HepG2 (cell line): ENCODE results near the gene CDH13. TPM values are rescaled to one million over a fixed set of nuclear protein-coding genes. Genes with fewer than 3 reads are reported as not detected.

ENCODE experiments used
- ATAC-seq: fragments of 200-7000 bp; cut with Tn5 transposase; 3 replicates; pipeline ENCODE4 v1.9.1; 2020; ENCODE audit warnings: mild to moderate bottlenecking, moderate library complexity
- BruUV-seq: library from RNA; stranded (reverse); fragments of 400-500 nt; replicated peaks from 2 replicates; lab custom pipeline; 2021; lab: Mats Ljungman, UMichigan
- CTCF ChIA-PET: fragments of 300-600 bp; formaldehyde crosslinking; extraction: SDS; loops from one replicate; lab custom pipeline; 2021; ENCODE audit warnings: low total read pairs, inconsistent platforms, low intra/inter-chr PET ratio; lab: Yijun Ruan, JAX
- POLR2A ChIA-PET: fragments of 350-600 bp; sonication (Branson Sonifier 250); formaldehyde crosslinking; loops from one replicate; lab custom pipeline; 2020; ENCODE audit warnings: antibody characterized with exemption, inconsistent platforms; lab: Yijun Ruan, JAX
- DNase-seq: peaks from one replicate; pipeline ENCODE4 v3.0.0-alpha.2; 2015; ENCODE audit warnings: low spot score
- FAIRE-seq: peaks from 3 replicates; lab custom pipeline; 2011; peaks lifted over from hg19 to GRCh38; lab: Jason Lieb, UNC
- H2AFZ ChIP-seq: one replicate; pipeline ENCODE4 v1.6.1; 2011; ENCODE audit warnings: low read length, inconsistent platforms
- H3K27ac ChIP-seq: fragments of 300-600 bp; 3 replicates; pipeline ENCODE4 v1.8.0; 2011; ENCODE audit warnings: mixed run types, mild to moderate bottlenecking, mixed read lengths, low read length, inconsistent platforms; ENCODE audit not compliant: insufficient read depth; ENCODE audit errors: extremely low read length
- H3K27me3 ChIP-seq, 2 experiments: fragments of 200-600 bp in 1 of 2; 2 replicates in 1 of 2; 3 replicates in 1 of 2; pipeline versions ENCODE4 v1.6.0 to v1.8.0; 2011; ENCODE audit warnings: low read length in 2 of 2, mild to moderate bottlenecking in 2 of 2, moderate library complexity in 2 of 2, inconsistent platforms in 1 of 2; ENCODE audit not compliant: insufficient read depth in 2 of 2, control insufficient read depth in 1 of 2
- H3K36me3 ChIP-seq, 2 experiments: fragments of 200-600 bp in 1 of 2; replicated peaks in 1 of 2; 2 replicates in 1 of 2; 3 replicates in 1 of 2; pipeline versions ENCODE4 v1.5.1 to v1.8.0; 2011; ENCODE audit warnings: low read length in 2 of 2, inconsistent platforms in 1 of 2; ENCODE audit not compliant: insufficient read depth in 2 of 2, control insufficient read depth in 1 of 2
- H3K4me1 ChIP-seq: 2 replicates; pipeline ENCODE4 v1.5.1; 2012; ENCODE audit warnings: low read length, inconsistent platforms; ENCODE audit not compliant: insufficient read depth
- H3K4me2 ChIP-seq: 2 replicates; pipeline ENCODE4 v1.6.0; 2011; ENCODE audit warnings: low read depth, low read length, inconsistent platforms
- H3K4me3 ChIP-seq, 3 experiments: fragments of 200-600 bp in 1 of 3; sonication (generic), shearing (Covaris generic) in 1 of 3; replicated peaks in 1 of 3; 2 replicates each; pipeline ENCODE4 v1.5.1; 2011 to 2016; ENCODE audit warnings: low read length in 3 of 3, inconsistent platforms in 2 of 3, low read depth in 2 of 3, mild to moderate bottlenecking in 2 of 3, control low read depth in 1 of 3, mixed read lengths in 1 of 3; ENCODE audit not compliant: insufficient read depth in 1 of 3
- H3K79me2 ChIP-seq: one replicate; pipeline ENCODE4 v1.6.1; 2011; ENCODE audit warnings: low read length, inconsistent platforms; ENCODE audit not compliant: insufficient read depth
- H3K9ac ChIP-seq: 2 replicates; pipeline ENCODE4 v1.6.0; 2011; ENCODE audit warnings: mild to moderate bottlenecking, low read depth, low read length, inconsistent platforms; ENCODE audit not compliant: insufficient read depth
- H3K9me3 ChIP-seq: 2 replicates; pipeline ENCODE4 v1.5.1; 2012; ENCODE audit warnings: mild to moderate bottlenecking, low read length
- H4K20me1 ChIP-seq: 2 replicates; pipeline ENCODE4 v1.6.0; 2011; ENCODE audit warnings: inconsistent platforms, mild to moderate bottlenecking, low read length, moderate library complexity; ENCODE audit not compliant: insufficient read depth
- CREM ChIP-seq, 2 experiments: sonication (generic) in 1 of 2; formaldehyde crosslinking in 1 of 2; IDR thresholded peaks; 2 replicates each; pipeline versions ENCODE4 v1.4.0 to v1.6.1; 2016 to 2020; ENCODE audit warnings: antibody characterized with exemption in 1 of 2, mild to moderate bottlenecking in 1 of 2, missing genetic modification reagents in 1 of 2
- ZFP36 ChIP-seq: fragments of 150-350 bp; IDR thresholded peaks from 2 replicates; pipeline ENCODE4 v1.6.1; 2018; ENCODE audit warnings: borderline replicate concordance, low read length, low read depth; ENCODE audit not compliant: partially characterized antibody
- ZFP41 ChIP-seq: sonication (generic); formaldehyde crosslinking; IDR thresholded peaks from 2 replicates; pipeline ENCODE4 v1.4.0; 2020; ENCODE audit warnings: mild to moderate bottlenecking, missing genetic modification reagents, borderline replicate concordance
- ZNF317 ChIP-seq: sonication (generic); formaldehyde crosslinking; IDR thresholded peaks from 2 replicates; pipeline ENCODE4 v1.5.0; 2020; ENCODE audit warnings: mild to moderate bottlenecking, missing genetic modification reagents
- ZNF331 ChIP-seq: sonication (generic); formaldehyde crosslinking; IDR thresholded peaks from 2 replicates; pipeline ENCODE4 v1.4.0; 2020; ENCODE audit warnings: missing genetic modification reagents
- ZNF333 ChIP-seq: sonication (generic); formaldehyde crosslinking; IDR thresholded peaks from 2 replicates; pipeline ENCODE4 v1.4.0; 2020; ENCODE audit warnings: mild to moderate bottlenecking, missing genetic modification reagents, borderline replicate concordance
- WGBS: methylation state at CpG from one replicate; pipeline ENCODE4 v1.1.6; 2017; ENCODE audit warnings: low lambda C conversion rate; 5-methylcytosine and 5-hydroxymethylcytosine counted together
- in situ Hi-C: cut with HindIII; loops from 2 replicates; pipeline ENCODE4 v1.10.0; 2017; ENCODE audit warnings: low pct_unique_long_range_greater_than_20kb; ENCODE audit not compliant: extremely low pct_ligation_motif_present
- intact Hi-C: fragments of 100-400 bp; cut with micrococcal nuclease; formaldehyde crosslinking; loops from one replicate; pipeline ENCODE4 v1.10.0; 2022; ENCODE audit not compliant: unreplicated experiment
- polyA plus RNA-seq, 8 experiments: library from polyadenylated mRNA; depleted of rRNA in 3 of 8; stranded (reverse) in 7 of 8; unstranded in 1 of 8; fragments of >200 nt; fragmentation: Illumina TruSeq in 4 of 8; extraction: Trizol in 4 of 8; gene quantifications; 2 replicates each; pipeline versions ENCODE4 v1.2.1 to v1.2.3, GENCODE V29; 2011 to 2016; ENCODE audit warnings: low read depth in 4 of 8, missing spikeins in 1 of 8, mixed read lengths in 1 of 8; ENCODE audit not compliant: insufficient read depth in 1 of 8
- total RNA-seq, 5 experiments: library from RNA; depleted of rRNA; stranded (reverse); fragments of >200 nt; fragmentation: Illumina TruSeq; extraction: Trizol; gene quantifications; 2 replicates each; pipeline ENCODE4 v1.2.3, GENCODE V29; 2016; ENCODE audit warnings: low read depth in 1 of 5
- TF ChIP-seq, protein P1 (sequence below): sonication (generic); formaldehyde crosslinking; IDR thresholded peaks from 2 replicates; pipeline ENCODE4 v1.5.0; 2020; ENCODE audit warnings: missing genetic modification reagents
- TF ChIP-seq, protein P2 (sequence below): sonication (generic); formaldehyde crosslinking; IDR thresholded peaks from 2 replicates; pipeline ENCODE4 v1.4.0; 2020; ENCODE audit warnings: missing genetic modification reagents
- TF ChIP-seq, protein P3 (sequence below): IDR thresholded peaks from 2 replicates; pipeline ENCODE4 v1.6.1; 2016; ENCODE audit warnings: missing compliant biosample characterization, missing genetic modification reagents, borderline replicate concordance
- TF ChIP-seq, protein P4 (sequence below): fragments of 450-650 bp; IDR thresholded peaks from 2 replicates; pipeline ENCODE4 v1.6.1; 2016
- TF ChIP-seq, protein P5 (sequence below): IDR thresholded peaks from 2 replicates; pipeline ENCODE4 v1.6.1; 2012; ENCODE audit warnings: low read depth, low read length, improper control_type of control experiment
- TF ChIP-seq, protein P6 (sequence below): sonication (generic); formaldehyde crosslinking; IDR thresholded peaks from 2 replicates; pipeline ENCODE4 v1.4.0; 2020; ENCODE audit warnings: missing genetic modification reagents

The CDH13 gene
- total and polyA plus RNA-seq, 2 of the 13 experiments (the other 11 are each of a cell fraction or from before 2014, with no cell fraction given): not detected

DNA sequence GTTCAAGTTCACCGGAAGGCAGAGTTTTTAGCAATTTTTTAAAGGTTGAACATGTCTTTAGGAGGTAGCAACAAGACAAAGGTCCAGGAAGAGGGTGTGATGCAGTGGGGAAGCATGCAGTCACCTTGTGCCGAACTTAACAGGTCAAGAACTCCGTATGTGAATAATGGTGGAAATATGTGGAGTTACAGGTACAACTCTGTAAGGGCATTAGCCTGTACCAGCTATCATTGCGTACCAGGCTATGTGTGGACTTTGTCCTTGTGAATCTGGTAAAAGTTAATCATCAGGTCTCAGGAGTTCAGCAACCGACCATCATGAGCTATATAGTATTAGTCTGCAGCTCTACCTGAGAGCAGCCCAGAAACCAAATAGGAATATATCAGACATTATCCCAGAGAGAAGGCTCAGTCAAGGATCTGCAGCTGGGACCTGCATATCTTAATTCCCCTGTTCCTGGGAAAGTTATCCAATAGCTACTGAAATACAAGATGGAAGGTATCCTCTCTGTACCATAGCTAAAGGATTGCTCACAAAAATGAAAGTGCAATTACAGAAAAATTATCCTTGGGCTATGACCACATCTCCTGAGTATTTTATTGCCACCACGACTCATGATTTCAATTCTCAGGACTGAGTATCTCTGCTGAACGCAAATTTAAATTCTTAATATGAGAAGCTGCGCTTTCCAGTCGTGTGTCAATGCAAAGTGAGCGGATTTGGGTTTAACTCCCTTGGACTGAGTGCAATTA is 469.3 kb downstream of the CDH13 start (continued):
- TF ChIP-seq CREM (IDR thresholded peaks at IDR 0.05) (no peak), CREM (CRISPR knock-in tag; IDR thresholded peaks at IDR 0.05) (no peak), ZFP36 (no peak), ZFP41 (CRISPR knock-in tag) (no peak), ZNF333 (CRISPR knock-in tag) (no peak)
- TF ChIP-seq, protein P1, sequence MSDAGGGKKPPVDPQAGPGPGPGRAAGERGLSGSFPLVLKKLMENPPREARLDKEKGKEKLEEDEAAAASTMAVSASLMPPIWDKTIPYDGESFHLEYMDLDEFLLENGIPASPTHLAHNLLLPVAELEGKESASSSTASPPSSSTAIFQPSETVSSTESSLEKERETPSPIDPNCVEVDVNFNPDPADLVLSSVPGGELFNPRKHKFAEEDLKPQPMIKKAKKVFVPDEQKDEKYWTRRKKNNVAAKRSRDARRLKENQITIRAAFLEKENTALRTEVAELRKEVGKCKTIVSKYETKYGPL (CRISPR knock-in tag): no peak
- TF ChIP-seq, protein P2, sequence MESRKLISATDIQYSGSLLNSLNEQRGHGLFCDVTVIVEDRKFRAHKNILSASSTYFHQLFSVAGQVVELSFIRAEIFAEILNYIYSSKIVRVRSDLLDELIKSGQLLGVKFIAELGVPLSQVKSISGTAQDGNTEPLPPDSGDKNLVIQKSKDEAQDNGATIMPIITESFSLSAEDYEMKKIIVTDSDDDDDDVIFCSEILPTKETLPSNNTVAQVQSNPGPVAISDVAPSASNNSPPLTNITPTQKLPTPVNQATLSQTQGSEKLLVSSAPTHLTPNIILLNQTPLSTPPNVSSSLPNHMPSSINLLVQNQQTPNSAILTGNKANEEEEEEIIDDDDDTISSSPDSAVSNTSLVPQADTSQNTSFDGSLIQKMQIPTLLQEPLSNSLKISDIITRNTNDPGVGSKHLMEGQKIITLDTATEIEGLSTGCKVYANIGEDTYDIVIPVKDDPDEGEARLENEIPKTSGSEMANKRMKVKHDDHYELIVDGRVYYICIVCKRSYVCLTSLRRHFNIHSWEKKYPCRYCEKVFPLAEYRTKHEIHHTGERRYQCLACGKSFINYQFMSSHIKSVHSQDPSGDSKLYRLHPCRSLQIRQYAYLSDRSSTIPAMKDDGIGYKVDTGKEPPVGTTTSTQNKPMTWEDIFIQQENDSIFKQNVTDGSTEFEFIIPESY (CRISPR knock-in tag): no peak
- TF ChIP-seq, protein P3, sequence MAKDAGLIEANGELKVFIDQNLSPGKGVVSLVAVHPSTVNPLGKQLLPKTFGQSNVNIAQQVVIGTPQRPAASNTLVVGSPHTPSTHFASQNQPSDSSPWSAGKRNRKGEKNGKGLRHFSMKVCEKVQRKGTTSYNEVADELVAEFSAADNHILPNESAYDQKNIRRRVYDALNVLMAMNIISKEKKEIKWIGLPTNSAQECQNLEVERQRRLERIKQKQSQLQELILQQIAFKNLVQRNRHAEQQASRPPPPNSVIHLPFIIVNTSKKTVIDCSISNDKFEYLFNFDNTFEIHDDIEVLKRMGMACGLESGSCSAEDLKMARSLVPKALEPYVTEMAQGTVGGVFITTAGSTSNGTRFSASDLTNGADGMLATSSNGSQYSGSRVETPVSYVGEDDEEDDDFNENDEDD (CRISPR knock-in tag): no peak

DNA sequence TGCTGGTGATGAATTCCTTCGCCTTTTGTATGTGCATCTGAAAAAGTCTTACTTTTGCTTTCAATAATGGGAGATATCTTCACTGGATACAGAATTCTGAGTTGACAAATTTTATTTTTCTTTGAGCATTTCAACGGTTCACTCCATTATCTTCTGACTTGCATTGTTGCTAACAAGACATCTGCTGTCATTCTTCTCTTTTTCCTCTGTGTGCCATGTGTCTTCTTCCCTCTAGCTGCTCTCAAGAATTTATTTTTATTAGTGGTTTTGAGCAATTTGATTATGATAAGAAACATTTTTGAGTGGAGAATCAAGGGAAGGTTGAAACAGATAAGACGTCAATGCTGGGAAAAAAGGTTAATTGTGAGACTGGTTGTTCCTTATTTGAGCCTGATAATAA is 471.8 kb downstream of the CDH13 start:
- 2% methylated on average over 3 of the region's 3 CpGs for WGBS
- Histone ChIP-seq H3K27ac (no peak overlapping the region), H3K9me3 (peaks cover 25% of the 10 kb centered on the region; the same call in 1 of the 2 replicates), H3K4me1 (no peaks in the 10 kb centered on the region), H3K4me3 (no peak overlapping the region), H3K36me3 (no peaks in the 10 kb centered on the region), H3K9ac (no peak overlapping the region), H3K79me2 (no peaks in the 10 kb centered on the region)
- BruUV-seq: no TSS peak
- POLR2A ChIA-PET: no interaction called here
- FAIRE-seq: no peak
- in situ Hi-C loops: no loop called here
- TF ChIP-seq ZNF317 (CRISPR knock-in tag) (peak; percentile 97), ZNF331 (CRISPR knock-in tag) (no peak)
- TF ChIP-seq, protein P4, sequence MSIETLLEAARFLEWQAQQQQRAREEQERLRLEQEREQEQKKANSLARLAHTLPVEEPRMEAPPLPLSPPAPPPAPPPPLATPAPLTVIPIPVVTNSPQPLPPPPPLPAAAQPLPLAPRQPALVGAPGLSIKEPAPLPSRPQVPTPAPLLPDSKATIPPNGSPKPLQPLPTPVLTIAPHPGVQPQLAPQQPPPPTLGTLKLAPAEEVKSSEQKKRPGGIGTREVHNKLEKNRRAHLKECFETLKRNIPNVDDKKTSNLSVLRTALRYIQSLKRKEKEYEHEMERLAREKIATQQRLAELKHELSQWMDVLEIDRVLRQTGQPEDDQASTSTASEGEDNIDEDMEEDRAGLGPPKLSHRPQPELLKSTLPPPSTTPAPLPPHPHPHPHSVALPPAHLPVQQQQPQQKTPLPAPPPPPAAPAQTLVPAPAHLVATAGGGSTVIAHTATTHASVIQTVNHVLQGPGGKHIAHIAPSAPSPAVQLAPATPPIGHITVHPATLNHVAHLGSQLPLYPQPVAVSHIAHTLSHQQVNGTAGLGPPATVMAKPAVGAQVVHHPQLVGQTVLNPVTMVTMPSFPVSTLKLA: no peak
- TF ChIP-seq, protein P5, sequence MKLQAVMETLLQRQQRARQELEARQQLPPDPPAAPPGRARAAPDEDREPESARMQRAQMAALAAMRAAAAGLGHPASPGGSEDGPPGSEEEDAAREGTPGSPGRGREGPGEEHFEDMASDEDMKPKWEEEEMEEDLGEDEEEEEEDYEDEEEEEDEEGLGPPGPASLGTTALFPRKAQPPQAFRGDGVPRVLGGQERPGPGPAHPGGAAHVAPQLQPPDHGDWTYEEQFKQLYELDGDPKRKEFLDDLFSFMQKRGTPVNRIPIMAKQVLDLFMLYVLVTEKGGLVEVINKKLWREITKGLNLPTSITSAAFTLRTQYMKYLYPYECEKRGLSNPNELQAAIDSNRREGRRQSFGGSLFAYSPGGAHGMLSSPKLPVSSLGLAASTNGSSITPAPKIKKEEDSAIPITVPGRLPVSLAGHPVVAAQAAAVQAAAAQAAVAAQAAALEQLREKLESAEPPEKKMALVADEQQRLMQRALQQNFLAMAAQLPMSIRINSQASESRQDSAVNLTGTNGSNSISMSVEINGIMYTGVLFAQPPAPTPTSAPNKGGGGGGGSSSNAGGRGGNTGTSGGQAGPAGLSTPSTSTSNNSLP: no peak
- TF ChIP-seq, protein P6, sequence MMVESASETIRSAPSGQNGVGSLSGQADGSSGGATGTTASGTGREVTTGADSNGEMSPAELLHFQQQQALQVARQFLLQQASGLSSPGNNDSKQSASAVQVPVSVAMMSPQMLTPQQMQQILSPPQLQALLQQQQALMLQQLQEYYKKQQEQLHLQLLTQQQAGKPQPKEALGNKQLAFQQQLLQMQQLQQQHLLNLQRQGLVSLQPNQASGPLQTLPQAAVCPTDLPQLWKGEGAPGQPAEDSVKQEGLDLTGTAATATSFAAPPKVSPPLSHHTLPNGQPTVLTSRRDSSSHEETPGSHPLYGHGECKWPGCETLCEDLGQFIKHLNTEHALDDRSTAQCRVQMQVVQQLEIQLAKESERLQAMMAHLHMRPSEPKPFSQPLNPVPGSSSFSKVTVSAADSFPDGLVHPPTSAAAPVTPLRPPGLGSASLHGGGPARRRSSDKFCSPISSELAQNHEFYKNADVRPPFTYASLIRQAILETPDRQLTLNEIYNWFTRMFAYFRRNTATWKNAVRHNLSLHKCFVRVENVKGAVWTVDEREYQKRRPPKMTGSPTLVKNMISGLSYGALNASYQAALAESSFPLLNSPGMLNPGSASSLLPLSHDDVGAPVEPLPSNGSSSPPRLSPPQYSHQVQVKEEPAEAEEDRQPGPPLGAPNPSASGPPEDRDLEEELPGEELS (CRISPR knock-in tag): no peak
- TF ChIP-seq, all 625 proteins: peak for 1
- Histone ChIP-seq H4K20me1 (no peaks in the 10 kb centered on the region), H3K4me2 (no peak overlapping the region), H3K27me3 (no peaks in the 10 kb centered on the region), H2AFZ (no peak overlapping the region)
- intact Hi-C loops: no loop called here
- CTCF ChIA-PET: no interaction called here
- no peak for ATAC-seq
- DNase-seq: no peak
